GM12878 (cell line): Measurements from ENCODE around the gene SHROOM4. TPM values are rescaled to one million over a fixed set of nuclear protein-coding genes. Genes with fewer than 3 reads are reported as not detected.

Experiments
- ATAC-seq: fragments of 200-7000 bp; cut with Tn5 transposase; 3 replicates; pipeline ENCODE4 v1.9.1; 2020; ENCODE audit warnings: mild to moderate bottlenecking, moderate library complexity
- BruUV-seq: library from RNA; stranded (reverse); fragments of 400-500 nt; replicated peaks from 2 replicates; lab custom pipeline; 2021; lab: Mats Ljungman, UMichigan
- CTCF ChIA-PET: fragments of 300-600 bp; sonication (Branson Sonifier 250); formaldehyde crosslinking; extraction: SDS; loops from one replicate; lab custom pipeline; 2021; ENCODE audit warnings: inconsistent platforms; lab: Yijun Ruan, JAX
- POLR2A ChIA-PET: fragments of 350-600 bp; formaldehyde crosslinking; extraction: SDS; loops from one replicate; lab custom pipeline; 2021; ENCODE audit warnings: inconsistent platforms; lab: Charles Lee
- RAD21 ChIA-PET: fragments of 300-600 bp; sonication (Branson Sonifier 250); formaldehyde crosslinking; loops from one replicate; lab custom pipeline; 2023; ENCODE audit warnings: antibody characterized with exemption; ENCODE audit not compliant: unreplicated experiment; lab: Charles Lee
- SMC1A ChIA-PET: fragments of 300-600 bp; sonication (Branson Sonifier 250); formaldehyde crosslinking; loops from one replicate; lab custom pipeline; 2023; ENCODE audit not compliant: unreplicated experiment, uncharacterized antibody; lab: Charles Lee
- DNase-seq: peaks from one replicate; pipeline ENCODE4 v3.0.0-alpha.2; 2011; ENCODE audit warnings: low read depth, low spot score
- FAIRE-seq: peaks from 3 replicates; lab custom pipeline; 2011; peaks lifted over from hg19 to GRCh38; lab: Jason Lieb, UNC
- H2AFZ ChIP-seq: 2 replicates; pipeline ENCODE4 v1.6.0; 2011; ENCODE audit warnings: low read depth, low read length, control low read depth; ENCODE audit not compliant: control insufficient read depth
- H3K27ac ChIP-seq: 2 replicates; pipeline ENCODE4 v1.5.1; 2011; ENCODE audit warnings: control low read depth; ENCODE audit not compliant: control insufficient read depth, insufficient read depth
- H3K27me3 ChIP-seq, 2 experiments: replicated peaks in 1 of 2; 2 replicates each; pipeline versions ENCODE4 v1.6.0 to v1.6.1; 2011; ENCODE audit warnings: low read length in 1 of 2; ENCODE audit not compliant: control insufficient read depth in 2 of 2, insufficient read depth in 2 of 2
- H3K36me3 ChIP-seq, 2 experiments: 2 replicates each; pipeline ENCODE4 v1.5.1; 2011; ENCODE audit warnings: low read length in 1 of 2; ENCODE audit not compliant: control insufficient read depth in 2 of 2, insufficient read depth in 2 of 2
- H3K4me1 ChIP-seq: 2 replicates; pipeline ENCODE4 v1.6.1; 2011; ENCODE audit warnings: mild to moderate bottlenecking, low read length, moderate library complexity, mixed read lengths; ENCODE audit not compliant: control insufficient read depth, insufficient read depth
- H3K4me2 ChIP-seq: 2 replicates; pipeline ENCODE4 v1.6.0; 2011; ENCODE audit warnings: control low read depth; ENCODE audit not compliant: control insufficient read depth, insufficient read depth
- H3K4me3 ChIP-seq: fragments of 200-600 bp; sonication (generic); 2 replicates; pipeline ENCODE4 v1.5.1; 2016
- H3K79me2 ChIP-seq: 2 replicates; pipeline ENCODE4 v1.6.0; 2011; ENCODE audit warnings: low read length; ENCODE audit not compliant: control insufficient read depth, insufficient read depth
- H3K9ac ChIP-seq: 2 replicates; pipeline ENCODE4 v1.8.0; 2011; ENCODE audit warnings: low read length, control low read depth, mixed read lengths; ENCODE audit not compliant: control insufficient read depth, insufficient read depth
- H3K9me3 ChIP-seq: replicated peaks from 3 replicates; pipeline ENCODE4 v1.5.1; 2011; ENCODE audit warnings: mild to moderate bottlenecking, low read length; ENCODE audit not compliant: control insufficient read depth, insufficient read depth
- H4K20me1 ChIP-seq: 2 replicates; pipeline ENCODE4 v1.6.0; 2011; ENCODE audit not compliant: control insufficient read depth, insufficient read depth
- BRCA1 ChIP-seq: IDR thresholded peaks from 2 replicates; pipeline ENCODE4 v1.6.1; 2011; ENCODE audit warnings: low read depth, low read length, improper control_type of control experiment
- CBX5 ChIP-seq: sonication (generic); IDR thresholded peaks from 2 replicates; pipeline ENCODE4 v1.6.1; 2016; ENCODE audit warnings: low read depth, moderate library complexity, mild to moderate bottlenecking, inconsistent platforms
- EP300 ChIP-seq, 2 experiments: fragments of 150-350 bp in 1 of 2; IDR thresholded peaks; 2 replicates each; pipeline ENCODE4 v1.6.1; 2011 to 2012; ENCODE audit warnings: low read depth in 2 of 2, low read length in 2 of 2, borderline replicate concordance in 1 of 2, improper control_type of control experiment in 1 of 2, inconsistent platforms in 1 of 2; ENCODE audit not compliant: control insufficient read depth in 1 of 2
- ETV6 ChIP-seq, 2 experiments: fragments of 450-650 bp in 1 of 2; IDR thresholded peaks in 1 of 2; conservative IDR thresholded peaks in 1 of 2; 2 replicates each; pipeline ENCODE4 v1.6.1; 2014; ENCODE audit warnings: antibody characterized with exemption in 1 of 2, borderline replicate concordance in 1 of 2, low read depth in 1 of 2, mild to moderate bottlenecking in 1 of 2, moderate library complexity in 1 of 2
- GATAD2B ChIP-seq: fragments of 450-650 bp; conservative IDR thresholded peaks from 2 replicates; pipeline ENCODE4 v1.6.1; 2017; ENCODE audit warnings: low read depth, mild to moderate bottlenecking, moderate library complexity
- JUNB ChIP-seq: IDR thresholded peaks from 2 replicates; pipeline ENCODE4 v1.6.1; 2016; ENCODE audit warnings: antibody characterized with exemption, mild to moderate bottlenecking
- KAT2A ChIP-seq: conservative IDR thresholded peaks from 2 replicates; pipeline ENCODE4 v1.6.1; 2011; ENCODE audit warnings: low read depth, low read length; ENCODE audit not compliant: control insufficient read depth
- ZBED1 ChIP-seq: IDR thresholded peaks from 2 replicates; pipeline ENCODE4 v1.6.1; 2016; ENCODE audit warnings: borderline replicate concordance
- WGBS: methylation state at CpG from one replicate; pipeline ENCODE4 v1.1.6; 2016; ENCODE audit warnings: low lambda C conversion rate; ENCODE audit not compliant: insufficient replicate concordance, insufficient coverage; ENCODE audit errors: missing lambda C conversion rate; 5-methylcytosine and 5-hydroxymethylcytosine counted together
- in situ Hi-C: fragments of 300-500 bp; cut with MboI; formaldehyde crosslinking; loops from 9 replicates; pipeline ENCODE4 v1.14.3; 2018; ENCODE audit warnings: mixed read lengths
- intact Hi-C: fragments of 100-400 bp; cut with micrococcal nuclease; formaldehyde crosslinking; loops from one replicate; pipeline ENCODE4 v1.14.2; 2022; ENCODE audit not compliant: unreplicated experiment
- polyA plus RNA-seq, 11 experiments: library from polyadenylated mRNA; depleted of rRNA in 4 of 11; unstranded in 6 of 11; stranded (reverse) in 5 of 11; fragments of >200 nt; fragmentation: Nextera tagmentation in 4 of 11; fragmentation: Illumina TruSeq in 1 of 11; extraction: Ambion mirVana in 4 of 11; extraction: Trizol in 1 of 11; gene quantifications; 1 replicate in 1 of 11; 2 replicates in 10 of 11; pipeline versions ENCODE4 v1.2.1 to v1.2.3, GENCODE V29; 2011 to 2016; ENCODE audit warnings: inconsistent platforms in 2 of 11, missing spikeins in 2 of 11, low read depth in 1 of 11
- total RNA-seq, 4 experiments: library from RNA; depleted of rRNA in 3 of 4; stranded (reverse); fragments of >200 nt in 3 of 4; fragmentation: Illumina TruSeq in 1 of 4; extraction: Trizol in 1 of 4; gene quantifications; 2 replicates each; pipeline versions ENCODE4 v1.2.1 to v1.2.3, GENCODE V29; 2013 to 2021
- TF ChIP-seq, protein P1 (sequence below): IDR thresholded peaks from 2 replicates; pipeline ENCODE4 v1.6.1; 2012; ENCODE audit warnings: low read depth, low read length, improper control_type of control experiment
- TF ChIP-seq, protein P2 (sequence below): IDR thresholded peaks from 2 replicates; pipeline ENCODE4 v1.6.1; 2011; ENCODE audit warnings: borderline replicate concordance, low read depth, mild to moderate bottlenecking, moderate library complexity, low read length; ENCODE audit not compliant: insufficient read depth, poor library complexity, severe bottlenecking
- TF ChIP-seq, protein P3 (sequence below): fragments of 150-350 bp; IDR thresholded peaks from 2 replicates; pipeline ENCODE4 v1.6.1; 2016; ENCODE audit warnings: low read depth, low read length
- TF ChIP-seq, protein P4 (sequence below): IDR thresholded peaks from 2 replicates; pipeline ENCODE4 v1.6.1; 2011; ENCODE audit warnings: low read depth, low read length, improper control_type of control experiment, borderline replicate concordance

SHROOM4 gene
- total and polyA plus RNA-seq, 10 of the 15 experiments (the other 5 are each of a cell fraction or from before 2014, with no cell fraction given) = 0.01 to 0.03 TPM; not detected in 8

DNA sequence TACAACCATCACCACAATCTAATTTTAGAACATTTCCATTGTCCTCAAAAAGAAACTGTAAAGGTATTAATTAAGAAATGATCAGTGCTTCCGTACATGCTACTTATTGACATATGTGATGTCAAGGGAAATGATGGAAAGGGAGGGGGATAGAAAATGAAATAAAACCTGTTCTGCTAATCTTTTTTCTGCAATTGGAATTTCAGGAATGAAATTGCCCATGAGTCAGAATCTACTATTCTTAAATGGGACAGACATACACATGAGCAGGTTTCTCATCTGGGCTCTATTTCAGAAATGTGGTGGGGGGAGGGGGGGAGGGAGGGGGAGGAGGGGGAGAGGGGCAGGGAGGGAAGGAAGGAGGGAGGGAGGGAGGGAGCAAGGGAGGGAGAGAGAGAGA lies 91.0 kb downstream of the SHROOM4 start (continued):
- TF ChIP-seq JUNB (no peak), EP300 (IDR thresholded peaks at IDR 0.05; ENCODE audit: borderline replicate concordance in 1 of 2, control insufficient read depth in 1 of 2, low read depth in 2 of 2, low read length in 2 of 2) (no peak), GATAD2B (no peak), ZBED1 (no peak)
- TF ChIP-seq, protein P1, sequence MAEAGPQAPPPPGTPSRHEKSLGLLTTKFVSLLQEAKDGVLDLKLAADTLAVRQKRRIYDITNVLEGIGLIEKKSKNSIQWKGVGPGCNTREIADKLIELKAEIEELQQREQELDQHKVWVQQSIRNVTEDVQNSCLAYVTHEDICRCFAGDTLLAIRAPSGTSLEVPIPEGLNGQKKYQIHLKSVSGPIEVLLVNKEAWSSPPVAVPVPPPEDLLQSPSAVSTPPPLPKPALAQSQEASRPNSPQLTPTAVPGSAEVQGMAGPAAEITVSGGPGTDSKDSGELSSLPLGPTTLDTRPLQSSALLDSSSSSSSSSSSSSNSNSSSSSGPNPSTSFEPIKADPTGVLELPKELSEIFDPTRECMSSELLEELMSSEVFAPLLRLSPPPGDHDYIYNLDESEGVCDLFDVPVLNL = no peak

DNA sequence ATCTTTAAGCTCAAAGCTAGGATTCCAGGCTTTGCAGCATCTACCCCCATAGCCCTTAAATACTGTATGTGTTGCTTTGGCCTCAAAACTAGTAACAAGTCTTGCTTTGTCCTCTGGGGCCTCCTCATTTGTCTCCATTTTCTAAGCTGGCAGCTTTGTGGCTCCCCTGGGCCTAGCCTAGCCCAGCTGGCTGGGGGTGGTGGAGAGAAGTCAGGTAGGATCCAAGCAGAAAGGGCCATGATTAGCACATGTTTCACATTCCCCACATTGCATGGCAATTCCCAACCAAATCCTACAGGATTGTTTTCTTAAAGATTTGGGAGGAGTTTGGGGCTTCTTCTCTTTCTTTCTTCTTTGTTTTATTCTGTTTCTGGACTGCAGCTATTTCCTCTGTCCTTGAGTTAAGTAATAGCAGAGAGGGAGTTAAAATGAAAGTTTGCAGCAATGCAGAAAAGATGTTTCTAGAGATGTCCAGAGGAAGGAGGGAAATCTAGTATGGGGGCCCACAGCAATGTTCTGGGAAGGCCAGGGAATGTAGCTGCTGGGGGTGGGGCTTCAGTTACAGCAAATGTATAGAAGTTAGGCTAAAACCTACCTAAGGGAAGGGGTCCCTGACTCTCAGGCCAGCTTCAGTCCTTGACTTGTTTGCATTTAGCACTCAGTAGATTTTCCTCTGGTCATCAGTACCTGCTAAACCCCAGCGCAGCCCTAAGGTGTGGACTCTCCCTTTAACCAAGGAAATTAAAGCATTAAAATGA lies 92.1 kb downstream of the SHROOM4 start:
- no peak overlapping the region for H3K9ac ChIP-seq
- ATAC-seq (no peak), FAIRE-seq (no peak), DNase-seq (no peak)
- ChIA-PET POLR2A (no interaction called here), RAD21 (no interaction called here), CTCF (interaction anchor here (1.3 kb wide), 1 partner anchor 30 kb away, joined by 3 read pairs; no protein-coding TSS in a partner anchor), SMC1A (no interaction called here)
- in situ Hi-C loops = no loop called here
- H3K9me3 ChIP-seq = no peaks in the 10 kb centered on the region
- no peak overlapping the region for H3K4me2 ChIP-seq
- no peak overlapping the region for H3K4me3 ChIP-seq
- intact Hi-C loops = no loop called here
- no TSS peak for BruUV-seq
- no peaks in the 10 kb centered on the region for H3K79me2 ChIP-seq
- WGBS = 0% methylated on average over 1 of the region's 1 CpG
- H4K20me1 ChIP-seq = no peaks in the 10 kb centered on the region
- H2AFZ ChIP-seq = no peak overlapping the region
- H3K36me3 ChIP-seq = no peaks in the 10 kb centered on the region
- H3K4me1 ChIP-seq = no peaks in the 10 kb centered on the region
- H3K27me3 ChIP-seq = no peaks in the 10 kb centered on the region
- no peak overlapping the region for H3K27ac ChIP-seq
- TF ChIP-seq, protein P2, sequence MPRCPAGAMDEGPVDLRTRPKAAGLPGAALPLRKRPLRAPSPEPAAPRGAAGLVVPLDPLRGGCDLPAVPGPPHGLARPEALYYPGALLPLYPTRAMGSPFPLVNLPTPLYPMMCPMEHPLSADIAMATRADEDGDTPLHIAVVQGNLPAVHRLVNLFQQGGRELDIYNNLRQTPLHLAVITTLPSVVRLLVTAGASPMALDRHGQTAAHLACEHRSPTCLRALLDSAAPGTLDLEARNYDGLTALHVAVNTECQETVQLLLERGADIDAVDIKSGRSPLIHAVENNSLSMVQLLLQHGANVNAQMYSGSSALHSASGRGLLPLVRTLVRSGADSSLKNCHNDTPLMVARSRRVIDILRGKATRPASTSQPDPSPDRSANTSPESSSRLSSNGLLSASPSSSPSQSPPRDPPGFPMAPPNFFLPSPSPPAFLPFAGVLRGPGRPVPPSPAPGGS = no peak
- TF ChIP-seq CBX5 (no peak), KAT2A (no peak), ETV6 (conservative IDR thresholded peaks at IDR 0.05 in 1 of 2, IDR thresholded peaks at IDR 0.05 in 1 of 2; ENCODE audit: borderline replicate concordance in 1 of 2, low read depth in 1 of 2) (no peak), BRCA1 (no peak)
- TF ChIP-seq, protein P3, sequence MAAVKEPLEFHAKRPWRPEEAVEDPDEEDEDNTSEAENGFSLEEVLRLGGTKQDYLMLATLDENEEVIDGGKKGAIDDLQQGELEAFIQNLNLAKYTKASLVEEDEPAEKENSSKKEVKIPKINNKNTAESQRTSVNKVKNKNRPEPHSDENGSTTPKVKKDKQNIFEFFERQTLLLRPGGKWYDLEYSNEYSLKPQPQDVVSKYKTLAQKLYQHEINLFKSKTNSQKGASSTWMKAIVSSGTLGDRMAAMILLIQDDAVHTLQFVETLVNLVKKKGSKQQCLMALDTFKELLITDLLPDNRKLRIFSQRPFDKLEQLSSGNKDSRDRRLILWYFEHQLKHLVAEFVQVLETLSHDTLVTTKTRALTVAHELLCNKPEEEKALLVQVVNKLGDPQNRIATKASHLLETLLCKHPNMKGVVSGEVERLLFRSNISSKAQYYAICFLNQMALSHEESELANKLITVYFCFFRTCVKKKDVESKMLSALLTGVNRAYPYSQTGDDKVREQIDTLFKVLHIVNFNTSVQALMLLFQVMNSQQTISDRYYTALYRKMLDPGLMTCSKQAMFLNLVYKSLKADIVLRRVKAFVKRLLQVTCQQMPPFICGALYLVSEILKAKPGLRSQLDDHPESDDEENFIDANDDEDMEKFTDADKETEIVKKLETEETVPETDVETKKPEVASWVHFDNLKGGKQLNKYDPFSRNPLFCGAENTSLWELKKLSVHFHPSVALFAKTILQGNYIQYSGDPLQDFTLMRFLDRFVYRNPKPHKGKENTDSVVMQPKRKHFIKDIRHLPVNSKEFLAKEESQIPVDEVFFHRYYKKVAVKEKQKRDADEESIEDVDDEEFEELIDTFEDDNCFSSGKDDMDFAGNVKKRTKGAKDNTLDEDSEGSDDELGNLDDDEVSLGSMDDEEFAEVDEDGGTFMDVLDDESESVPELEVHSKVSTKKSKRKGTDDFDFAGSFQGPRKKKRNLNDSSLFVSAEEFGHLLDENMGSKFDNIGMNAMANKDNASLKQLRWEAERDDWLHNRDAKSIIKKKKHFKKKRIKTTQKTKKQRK = no peak
- TF ChIP-seq, protein P4, sequence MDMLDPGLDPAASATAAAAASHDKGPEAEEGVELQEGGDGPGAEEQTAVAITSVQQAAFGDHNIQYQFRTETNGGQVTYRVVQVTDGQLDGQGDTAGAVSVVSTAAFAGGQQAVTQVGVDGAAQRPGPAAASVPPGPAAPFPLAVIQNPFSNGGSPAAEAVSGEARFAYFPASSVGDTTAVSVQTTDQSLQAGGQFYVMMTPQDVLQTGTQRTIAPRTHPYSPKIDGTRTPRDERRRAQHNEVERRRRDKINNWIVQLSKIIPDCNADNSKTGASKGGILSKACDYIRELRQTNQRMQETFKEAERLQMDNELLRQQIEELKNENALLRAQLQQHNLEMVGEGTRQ = no peak
